Activated gamma-delta T cell treated with Interleukin-2 at 50 U/mL for 16 hours (primary cell): ENCODE results near the gene MMS22L.

Experiments
- DNase-seq: peaks from one replicate; pipeline ENCODE4 v3.0.0-alpha.2; 2020

MMS22L gene

DNA sequence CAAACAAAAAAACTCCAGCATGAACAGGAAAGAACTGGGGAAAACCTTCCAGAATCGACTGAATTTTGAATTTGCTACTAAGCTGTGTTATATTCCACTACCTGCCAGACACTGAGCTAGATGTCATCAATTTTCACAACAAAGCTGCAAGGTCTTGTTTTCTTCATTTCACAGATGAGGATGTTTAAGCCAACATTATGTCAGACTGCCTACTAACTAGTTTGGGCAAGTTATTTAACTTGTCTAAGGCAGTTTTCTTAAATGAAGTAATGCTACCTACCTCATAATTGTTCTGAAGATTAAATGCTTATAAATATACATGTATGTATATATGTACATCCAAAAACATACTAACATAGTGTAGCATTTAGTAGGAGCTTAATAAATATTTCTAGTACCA, 144.4 kb downstream of the MMS22L start:
- DNase-seq, result no peak

DNA sequence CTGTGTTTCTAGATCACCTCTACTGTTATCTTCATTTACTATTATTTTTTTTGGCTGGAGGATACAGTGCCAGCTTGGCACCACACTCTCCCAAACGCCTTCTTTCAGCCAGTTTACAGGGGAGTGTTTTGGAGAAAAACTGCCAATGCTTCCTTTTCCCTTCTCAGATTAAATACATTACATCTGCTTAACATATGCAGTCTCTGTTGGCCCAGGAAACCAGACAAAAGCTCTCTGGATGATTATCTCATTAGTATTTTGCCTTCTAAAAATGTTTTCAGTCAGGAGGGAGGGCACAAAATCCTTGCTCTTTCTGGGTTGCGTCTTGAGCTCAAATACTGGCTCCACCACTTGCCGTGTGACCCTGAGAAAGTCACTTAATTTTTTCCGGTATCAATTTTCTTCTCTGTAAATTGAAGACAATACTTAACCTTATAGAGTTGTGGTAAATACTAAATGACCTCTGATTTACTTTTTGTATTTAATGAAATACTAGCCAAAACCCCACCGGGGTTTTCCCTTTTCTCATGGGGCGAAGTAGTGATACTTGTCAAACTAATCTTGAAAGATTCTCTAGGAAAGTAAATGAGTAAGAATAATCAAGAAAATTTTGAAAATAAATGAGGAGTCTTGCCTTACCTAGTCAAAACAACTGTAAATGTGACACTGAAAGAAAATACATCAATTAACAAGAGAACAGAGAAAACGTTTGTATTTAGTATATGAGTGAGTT, 146.2 kb downstream of the MMS22L start:
- no peak for DNase-seq

DNA sequence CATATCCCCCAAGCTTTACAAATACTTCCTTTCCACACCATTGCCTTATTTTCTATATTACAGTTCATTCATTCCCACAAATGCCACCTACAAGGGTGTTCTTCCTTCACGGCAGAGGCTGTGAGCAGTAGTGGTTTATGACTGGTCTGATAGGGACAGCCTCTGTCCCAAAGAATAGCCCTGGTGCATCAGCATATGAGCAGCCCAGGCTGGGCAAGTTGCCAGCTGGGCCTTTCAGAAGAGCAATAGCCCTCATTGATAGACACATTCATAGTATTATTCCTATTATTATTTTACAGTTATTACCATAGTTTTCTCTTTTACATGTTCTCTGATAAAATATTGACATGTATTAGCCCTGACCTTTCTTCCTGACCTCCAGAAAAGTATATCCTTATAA, 149.9 kb downstream of the MMS22L start:
- DNase-seq, result no peak

DNA sequence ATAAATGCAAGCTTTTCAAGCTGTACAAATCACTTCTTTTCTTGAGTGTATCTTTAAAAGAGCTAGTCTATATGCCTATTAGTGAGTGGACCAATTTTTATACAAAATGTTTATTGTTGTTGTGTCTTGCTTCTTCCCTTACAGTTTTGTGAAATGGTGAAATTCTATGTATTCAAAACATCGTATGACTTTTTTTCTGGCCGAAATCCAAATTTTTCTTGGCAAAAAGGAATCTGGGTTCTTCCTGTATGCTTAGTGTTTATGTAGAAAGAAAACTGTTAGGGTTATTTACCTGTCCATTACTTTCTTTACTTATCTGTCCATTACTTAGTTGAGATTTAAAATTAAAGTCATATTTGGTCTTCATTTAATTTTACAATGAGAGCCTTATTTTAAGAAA, 153.9 kb downstream of the MMS22L start:
- DNase-seq, result no peak

DNA sequence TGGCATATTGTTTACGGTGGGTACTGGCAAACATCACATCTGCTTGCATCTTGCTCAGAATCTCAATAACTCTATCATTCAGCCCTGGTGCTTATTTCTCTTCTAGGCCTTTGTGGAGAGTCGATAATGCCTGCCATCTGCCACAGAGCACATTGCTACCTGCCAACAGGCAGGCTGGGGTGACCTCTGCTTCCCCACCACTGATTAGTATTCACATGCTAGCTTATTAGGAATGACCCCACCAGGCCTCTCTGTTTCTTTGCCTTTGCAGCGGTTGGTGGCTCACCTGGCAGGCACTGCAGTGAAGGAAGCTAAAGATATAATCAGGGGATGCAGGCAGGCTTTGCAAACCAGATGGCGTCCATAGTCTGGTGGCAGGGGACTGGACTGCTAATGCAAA, 154.5 kb downstream of the MMS22L start:
- DNase-seq, result no peak

DNA sequence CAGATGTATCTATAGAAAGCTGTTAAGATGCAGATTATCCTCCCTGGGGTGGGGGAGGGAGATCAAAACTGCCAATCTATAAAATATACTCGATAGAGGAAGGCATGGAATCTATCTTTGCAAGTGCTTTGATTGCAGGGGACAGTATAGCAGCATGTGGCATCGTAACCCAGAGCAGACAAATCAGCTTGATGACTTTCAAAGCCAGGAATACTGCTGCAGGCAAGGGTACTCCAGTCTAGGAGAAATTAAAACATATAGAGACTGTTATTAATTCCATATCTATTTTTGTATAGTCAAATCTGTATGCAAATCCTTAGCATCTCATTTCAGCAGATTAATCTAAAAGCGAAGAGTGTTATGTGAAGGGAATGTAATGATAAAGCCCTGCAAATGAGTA, 159.4 kb downstream of the MMS22L start:
- no peak for DNase-seq

DNA sequence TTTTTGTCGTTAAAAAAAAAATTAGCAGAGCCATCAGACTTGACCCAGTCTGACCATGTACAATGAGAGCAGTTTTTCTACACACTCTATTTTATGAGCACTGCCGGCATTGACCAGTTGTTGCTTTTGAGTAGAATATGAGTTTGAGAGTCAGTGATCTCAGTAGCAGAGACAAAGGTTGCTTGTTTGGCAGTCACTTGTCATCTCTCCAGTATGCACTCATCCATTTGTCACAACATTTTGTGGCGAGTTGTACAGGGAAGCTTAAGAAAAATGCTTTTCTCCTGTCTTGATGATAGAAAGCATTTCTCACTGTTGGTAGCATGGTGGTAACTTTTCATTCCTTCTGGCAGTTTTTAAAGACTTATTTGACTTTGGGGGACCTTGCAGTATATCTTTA, 159.9 kb downstream of the MMS22L start:
- DNase-seq, result no peak

DNA sequence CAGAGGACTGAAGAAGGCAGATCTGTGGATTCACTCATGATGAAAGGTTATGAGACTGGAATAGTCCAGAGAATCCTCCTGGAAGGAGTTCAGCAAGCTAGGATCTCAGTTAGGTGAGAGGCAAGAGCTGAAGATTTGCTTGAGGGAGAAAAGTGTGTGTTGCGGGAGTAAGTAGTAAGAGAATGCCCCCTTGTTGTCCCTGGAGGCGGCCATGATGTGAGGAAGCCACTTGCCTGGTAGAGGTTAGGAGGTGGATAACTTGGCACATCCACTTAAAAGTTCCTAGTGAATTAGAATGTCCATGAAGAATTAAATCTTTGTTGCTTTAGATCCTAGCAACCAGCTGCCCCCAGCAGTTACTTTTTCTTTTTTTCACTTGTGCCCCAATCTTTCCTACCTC, 162.5 kb downstream of the MMS22L start:
- no peak for DNase-seq

DNA sequence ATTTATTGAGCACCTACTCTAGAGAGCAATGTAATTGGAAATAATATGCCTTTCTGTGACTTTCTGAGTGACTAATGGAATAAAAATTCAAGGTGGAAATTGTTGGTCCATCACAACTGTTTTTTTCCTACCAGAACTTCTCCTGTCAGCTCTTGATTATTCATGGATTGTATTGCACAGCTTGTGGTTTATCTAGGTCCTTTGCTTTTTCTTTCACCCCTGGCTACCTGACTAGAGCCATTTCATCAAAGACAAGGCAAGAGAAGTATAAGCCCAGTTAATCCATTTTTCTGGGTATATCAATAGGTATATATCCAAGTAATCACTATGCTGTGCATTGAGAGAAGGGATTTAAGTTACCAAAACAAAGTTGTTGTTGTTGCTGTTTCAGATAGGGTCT, 168.4 kb downstream of the MMS22L start:
- DNase-seq, result no peak

DNA sequence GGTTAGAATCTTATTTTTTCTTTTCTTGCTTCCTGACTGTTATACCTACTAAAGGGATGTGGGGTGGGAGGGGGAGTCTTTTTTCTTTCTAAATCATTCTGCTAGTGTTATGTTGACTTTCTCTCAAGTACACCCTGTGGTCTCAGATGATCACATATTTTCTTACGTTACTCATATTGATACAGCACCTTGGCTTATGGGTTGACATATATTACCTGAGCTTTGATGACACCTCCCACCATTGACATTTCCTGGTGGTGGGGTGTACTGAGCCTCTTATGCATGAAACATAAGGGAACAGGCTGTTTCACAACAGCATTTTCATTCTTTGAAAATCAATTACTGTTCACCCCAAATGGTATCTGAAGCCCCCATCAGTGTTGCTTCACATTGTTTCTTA, 169.8 kb downstream of the MMS22L start:
- no peak for DNase-seq

DNA sequence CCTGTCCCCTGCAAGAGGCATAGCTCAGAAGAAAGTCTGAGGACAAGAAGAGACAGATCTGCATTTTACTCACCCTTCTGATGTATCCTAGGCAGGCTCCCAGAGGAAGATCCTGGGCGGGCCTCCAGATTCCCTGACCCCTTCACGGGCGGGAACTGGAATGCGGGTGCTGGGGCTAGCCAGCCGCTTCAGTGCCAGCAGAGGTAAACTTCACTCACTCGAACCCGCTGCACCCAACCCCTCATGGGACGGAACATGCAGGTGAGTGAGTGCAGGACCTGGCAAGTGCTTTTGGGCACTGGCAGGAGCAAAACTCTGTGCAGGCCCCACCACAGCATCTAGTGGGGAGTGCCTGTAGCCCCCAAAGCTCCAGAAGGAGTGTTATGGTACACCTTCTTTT, 171.8 kb downstream of the MMS22L start:
- DNase-seq, result no peak

DNA sequence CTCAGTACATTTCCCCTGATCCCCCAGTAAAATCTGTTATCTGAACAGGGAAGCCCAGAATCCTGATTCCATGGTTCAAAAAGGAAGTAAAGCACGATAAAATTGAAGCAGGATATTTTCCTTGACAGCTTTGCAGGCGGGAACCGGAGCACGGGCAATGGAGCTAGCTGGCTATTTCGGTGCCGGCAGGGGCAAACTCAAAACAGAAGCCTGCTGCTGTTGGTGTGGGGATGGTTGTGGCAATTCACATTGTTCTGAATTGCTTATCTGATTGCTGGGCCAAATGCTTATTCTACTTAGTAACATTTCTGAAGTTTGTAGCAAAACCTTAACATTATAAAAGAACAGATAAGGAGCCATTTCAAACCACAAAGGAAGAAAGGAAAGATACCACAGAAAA, 172.4 kb downstream of the MMS22L start:
- DNase-seq, result no peak

DNA sequence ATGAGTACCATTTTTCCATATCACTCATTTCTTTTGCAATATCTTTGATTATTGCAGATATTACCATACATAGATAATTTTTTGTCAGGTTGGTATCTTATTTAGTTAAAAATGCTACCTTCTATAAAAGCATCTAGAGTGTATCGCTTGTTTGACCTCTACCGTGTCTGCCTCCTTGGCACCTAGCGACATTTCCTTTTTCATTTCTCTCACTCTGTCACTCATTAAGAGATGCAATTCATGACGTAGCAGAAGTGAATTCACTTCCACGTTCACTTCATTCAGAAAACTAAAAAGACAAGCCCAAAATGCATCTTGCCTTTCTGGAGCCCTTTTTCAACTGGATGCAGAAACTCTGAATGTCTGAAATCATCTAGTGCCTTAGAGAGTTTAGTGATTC, 172.9 kb downstream of the MMS22L start:
- DNase-seq, result no peak

DNA sequence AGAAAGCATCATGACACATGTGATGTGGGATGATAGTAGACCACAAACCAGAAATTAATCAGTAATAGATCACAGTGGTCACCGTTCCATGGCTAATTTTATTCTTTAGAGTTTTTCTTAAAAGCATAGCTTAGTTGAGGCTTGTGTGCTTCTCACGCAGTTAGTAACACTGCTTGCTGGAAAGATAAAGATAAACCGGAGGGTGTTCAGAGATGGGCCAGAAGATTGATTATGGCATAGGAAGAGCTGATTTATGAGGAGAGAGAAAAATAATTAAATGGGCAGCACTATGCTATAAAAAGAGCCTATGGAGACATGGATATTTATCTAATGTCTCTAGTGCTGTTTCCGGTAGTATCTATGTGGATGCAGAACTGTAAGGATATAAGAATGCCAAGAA, 173.6 kb downstream of the MMS22L start:
- DNase-seq, result no peak

DNA sequence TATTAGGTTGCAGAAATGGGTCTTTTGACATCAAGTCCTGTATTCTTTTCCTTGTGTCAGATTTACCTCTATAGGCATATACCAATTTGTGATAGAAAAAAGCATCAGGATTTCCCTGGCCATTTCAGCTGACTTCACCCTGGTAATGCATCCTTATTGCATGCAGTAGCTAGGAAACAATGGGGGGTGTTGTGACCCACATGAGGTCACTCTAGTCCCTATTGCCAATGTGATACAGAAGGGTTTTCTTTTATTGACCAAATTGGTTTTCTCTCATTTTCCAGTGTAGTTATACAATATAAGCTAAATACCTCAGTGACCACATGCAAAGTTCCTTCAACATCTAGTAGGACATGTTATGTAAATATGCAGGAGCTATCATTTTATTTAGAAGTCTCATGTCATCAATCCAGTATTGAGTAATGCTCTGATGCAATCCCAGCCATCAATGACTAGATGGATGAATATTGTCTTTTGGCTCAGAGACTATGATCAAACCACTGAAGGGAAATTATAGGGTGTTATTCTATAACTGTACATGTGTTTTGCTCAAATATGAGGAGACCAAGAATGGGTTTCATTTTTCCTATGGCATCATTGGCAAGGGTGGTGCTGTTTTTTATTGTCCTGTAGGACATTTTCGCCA, 180.7 kb downstream of the MMS22L start:
- no peak for DNase-seq

DNA sequence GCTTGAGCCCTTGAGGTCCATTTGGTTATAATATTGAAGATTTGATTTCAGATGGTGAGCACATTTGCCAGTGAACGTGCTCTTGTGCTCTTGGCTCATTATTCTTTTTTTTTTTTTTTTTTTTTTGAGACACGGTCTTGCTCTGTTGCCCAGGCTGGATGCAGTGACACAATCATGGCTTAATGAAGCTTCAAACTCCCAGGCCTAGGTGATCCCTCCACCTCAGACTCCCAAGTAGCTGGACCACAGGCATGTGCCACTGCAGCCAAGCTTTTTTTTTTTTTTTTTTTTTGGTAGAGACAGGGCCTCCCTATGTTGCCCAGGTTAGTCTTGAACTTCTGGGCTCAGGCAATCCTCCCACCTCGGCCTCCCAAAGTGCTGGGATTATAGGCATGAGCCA, 182.3 kb downstream of the MMS22L start:
- no peak for DNase-seq

DNA sequence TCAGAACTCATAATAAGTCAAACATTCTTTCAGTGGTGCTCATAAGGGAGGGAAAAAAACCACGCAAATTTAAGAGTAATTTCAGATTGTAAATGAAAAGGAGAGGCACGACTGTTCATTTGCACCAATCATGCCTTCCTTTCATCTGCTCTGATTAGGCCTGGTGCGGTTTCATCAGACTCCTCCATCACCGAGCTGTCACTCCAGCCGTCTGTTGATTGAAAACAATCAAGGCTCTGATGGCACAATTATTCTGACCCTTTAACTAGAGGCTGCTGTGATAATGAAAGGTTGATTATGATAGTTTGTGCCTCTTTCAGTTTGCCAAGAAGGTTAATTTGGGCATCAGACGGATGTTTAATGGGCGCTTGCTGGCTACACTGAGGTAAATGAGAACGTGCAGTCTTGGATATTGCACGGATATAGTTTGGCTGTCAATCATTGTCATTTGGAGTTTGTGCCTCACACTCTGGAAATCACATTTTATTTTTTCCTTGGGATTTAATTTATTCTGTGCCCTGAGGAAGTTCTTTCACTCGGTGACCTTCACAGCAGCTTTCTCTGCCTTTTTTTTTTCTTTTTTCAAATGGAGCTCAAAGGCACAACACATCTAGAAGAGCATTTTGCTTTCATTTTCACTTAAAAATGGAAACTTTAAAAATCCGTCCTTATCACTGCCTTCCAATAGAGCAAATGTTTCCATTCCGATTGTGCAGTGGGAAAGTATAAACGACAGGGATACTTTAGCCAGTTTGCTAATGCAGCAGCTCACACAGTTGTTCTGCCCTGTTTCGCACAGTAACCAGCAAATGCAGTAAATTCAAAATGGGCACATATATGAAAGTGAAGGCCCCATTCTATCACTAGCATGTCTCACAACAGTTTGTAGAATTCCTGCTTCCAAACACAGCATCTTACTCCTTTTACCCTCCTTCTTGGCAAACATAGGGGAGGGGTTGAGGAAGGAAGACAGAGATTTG, 185.7 kb downstream of the MMS22L start:
- no peak for DNase-seq

DNA sequence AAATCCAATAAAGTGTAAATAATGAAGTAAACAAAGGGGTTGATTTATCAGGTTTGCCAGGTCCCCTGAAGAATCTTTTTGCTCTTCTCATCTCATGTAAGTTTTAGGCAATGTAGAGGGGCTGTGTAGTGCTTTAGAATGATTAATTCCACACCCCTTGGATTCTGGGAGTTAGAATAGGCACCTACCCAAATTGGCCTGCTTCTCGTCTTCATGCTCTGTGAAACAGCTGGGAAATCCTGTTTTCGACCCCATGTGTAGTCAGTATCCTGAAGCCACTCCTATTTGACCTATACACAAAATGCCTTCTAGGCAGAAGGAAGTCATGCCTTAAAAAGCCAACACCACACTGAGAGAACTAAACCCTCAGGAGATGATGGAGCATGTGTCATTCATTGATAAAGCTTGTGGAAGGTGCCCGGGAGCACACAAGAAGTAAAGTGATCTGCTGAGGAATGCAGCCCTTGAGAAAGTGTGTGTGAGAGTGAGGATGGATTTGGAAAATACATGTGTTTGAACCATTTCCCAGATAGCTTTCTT, 187.6 kb downstream of the MMS22L start:
- DNase-seq, result no peak

DNA sequence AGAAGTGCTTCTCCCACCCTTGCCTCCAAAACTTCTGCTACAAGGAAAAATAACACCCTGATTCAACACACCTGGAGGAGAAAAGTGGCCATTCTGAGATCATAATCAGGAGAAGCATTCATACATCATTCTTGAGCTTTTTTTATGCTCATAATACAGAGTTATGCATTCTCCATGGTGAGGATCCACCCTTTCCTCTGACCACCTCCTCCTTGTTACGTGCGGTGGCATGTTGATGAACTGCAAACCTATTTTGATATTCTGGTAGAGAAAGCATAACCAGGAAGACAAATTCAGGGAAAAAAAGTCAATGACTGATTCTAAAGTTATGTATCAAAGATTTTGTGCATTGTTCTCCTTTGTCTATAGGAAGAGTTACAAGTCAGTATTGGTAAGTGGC, 188.6 kb downstream of the MMS22L start:
- no peak for DNase-seq

DNA sequence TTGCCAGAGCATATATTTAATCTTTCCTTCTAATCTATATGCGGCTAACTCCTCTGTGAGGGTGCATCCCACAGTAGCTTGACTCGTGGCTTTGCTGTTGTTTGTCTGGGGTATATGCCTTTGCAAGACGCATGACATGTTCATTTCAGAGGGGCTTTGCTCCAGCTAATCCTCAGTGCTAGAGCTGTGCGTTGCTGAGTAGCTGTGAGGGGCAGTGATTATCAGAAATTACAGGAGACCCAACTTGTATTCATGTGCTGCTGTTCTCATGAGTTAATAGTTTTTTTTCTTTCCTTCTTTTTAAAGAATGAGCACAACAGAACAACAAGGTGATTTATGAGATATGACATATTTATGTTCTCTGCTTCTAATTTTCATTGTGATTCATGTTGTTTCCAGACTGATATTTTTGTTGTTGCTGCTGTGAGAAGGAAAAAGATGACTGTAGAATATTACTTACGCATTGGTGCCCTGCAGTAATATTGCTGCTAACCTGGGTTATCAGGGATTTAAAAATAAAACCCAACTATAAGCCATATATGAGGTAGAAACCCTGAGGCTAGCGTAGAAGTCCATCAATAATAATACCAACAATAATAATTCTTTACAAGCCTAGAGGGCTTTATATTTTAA, 190.2 kb downstream of the MMS22L start:
- no peak for DNase-seq
